Measurements from ENCODE around the gene PIGQ. TPM values are rescaled to one million over a fixed set of nuclear protein-coding genes. Genes with fewer than 3 reads are reported as not detected.
A peak's percentile ranks its signal among the peaks of the same experiment; 100 is the strongest.

PIGQ gene
- polyA plus RNA-seq, 2 of the 4 experiments (the other 2 are of a cell fraction) = 13.2 to 31.2 TPM

DNA sequence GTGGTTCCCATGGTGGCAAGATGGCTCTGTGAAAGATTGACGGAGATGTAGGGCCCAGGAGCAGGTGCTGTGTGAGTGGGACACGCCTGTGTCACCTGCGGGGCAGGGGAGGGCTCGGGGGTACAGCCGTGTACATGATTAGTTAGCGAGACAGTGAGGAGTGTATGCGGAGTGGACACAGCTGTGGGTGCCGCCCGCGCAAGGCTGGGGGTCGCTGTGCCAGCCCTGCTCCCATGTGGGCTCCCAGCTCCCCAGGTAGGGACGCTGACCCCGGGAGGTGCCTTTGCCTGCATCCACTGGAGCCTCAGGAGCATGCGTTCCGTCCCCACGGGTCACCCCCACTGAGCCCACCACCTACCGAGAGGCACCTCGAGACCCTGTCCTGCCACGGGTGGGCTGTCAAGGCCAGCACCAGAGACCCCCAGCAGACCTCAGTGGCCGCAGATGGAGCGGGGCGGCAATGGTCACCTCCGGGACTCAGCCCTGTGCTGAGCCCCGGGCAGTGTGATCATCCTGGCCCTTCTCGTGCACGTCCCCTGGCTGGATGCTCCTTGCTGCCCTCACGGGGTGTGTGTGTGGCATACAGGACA lies 34.8 kb upstream of the PIGQ start:
- FAIRE-seq (no peak), ATAC-seq (peak; percentile 51 to 63), DNase-seq (ENCODE audit: low read depth in 1 of 2, low spot score in 1 of 2) (no peak)
- Histone ChIP-seq H3K4me1 (peaks cover 37% of the 10 kb centered on the region), H3K4me3 (no peak overlapping the region), H3K4me2 (peak overlapping the region; percentile 73), H3K9me3 (no peaks in the 10 kb centered on the region), H3K27ac (peak overlapping the region; percentile 25 to 73; a peak in 5 of 6 replicates)
- 79% methylated on average over 24 of the region's 27 CpGs for WGBS (ENCODE audit: missing lambda C conversion rate)
- POLR2A ChIA-PET = no interaction called here
- CTCF ChIA-PET = interaction anchor here (1.1 to 1.6 kb wide), 4 partner anchors 8 to 106 kb away, joined by 3 to 5 read pairs (median 4); no protein-coding TSS in a partner anchor
- TF ChIP-seq, protein P1, sequence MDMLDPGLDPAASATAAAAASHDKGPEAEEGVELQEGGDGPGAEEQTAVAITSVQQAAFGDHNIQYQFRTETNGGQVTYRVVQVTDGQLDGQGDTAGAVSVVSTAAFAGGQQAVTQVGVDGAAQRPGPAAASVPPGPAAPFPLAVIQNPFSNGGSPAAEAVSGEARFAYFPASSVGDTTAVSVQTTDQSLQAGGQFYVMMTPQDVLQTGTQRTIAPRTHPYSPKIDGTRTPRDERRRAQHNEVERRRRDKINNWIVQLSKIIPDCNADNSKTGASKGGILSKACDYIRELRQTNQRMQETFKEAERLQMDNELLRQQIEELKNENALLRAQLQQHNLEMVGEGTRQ (IDR thresholded peaks at IDR 0.05) = no peak
- TF ChIP-seq POLR2AphosphoS2 (conservative IDR thresholded peaks at IDR 0.05; ENCODE audit: low read length) (no peak), RCOR1 (IDR thresholded peaks at IDR 0.05; ENCODE audit: low read depth, low read length) (no peak), RARB (CRISPR knock-in tag; IDR thresholded peaks at IDR 0.05) (no peak), TP53 (CRISPR knock-in tag; IDR thresholded peaks at IDR 0.05) (no peak), HES2 (IDR thresholded peaks at IDR 0.05) (no peak), RNF2 (IDR thresholded peaks at IDR 0.05; ENCODE audit: borderline replicate concordance, low read depth) (no peak), KDM5A (IDR thresholded peaks at IDR 0.05) (no peak), SMC3 (IDR thresholded peaks at IDR 0.05) (no peak), KDM1A (IDR thresholded peaks at IDR 0.05; ENCODE audit: low read depth) (no peak), MAFK (IDR thresholded peaks at IDR 0.05; ENCODE audit: partially characterized antibody) (no peak), MAZ (IDR thresholded peaks at IDR 0.05; ENCODE audit: borderline replicate concordance, low read depth, low read length) (no peak), SREBF2 (IDR thresholded peaks at IDR 0.05) (no peak), NPAS2 (CRISPR knock-in tag; IDR thresholded peaks at IDR 0.05; ENCODE audit: borderline replicate concordance) (no peak), HEYL (CRISPR knock-in tag; IDR thresholded peaks at IDR 0.05) (no peak), CHD2 (IDR thresholded peaks at IDR 0.05; ENCODE audit: low read length, partially characterized antibody) (no peak), FOSB (CRISPR knock-in tag; IDR thresholded peaks at IDR 0.05) (no peak), EHMT2 (IDR thresholded peaks at IDR 0.05; ENCODE audit: low read depth) (no peak)
- TF ChIP-seq, protein P2, sequence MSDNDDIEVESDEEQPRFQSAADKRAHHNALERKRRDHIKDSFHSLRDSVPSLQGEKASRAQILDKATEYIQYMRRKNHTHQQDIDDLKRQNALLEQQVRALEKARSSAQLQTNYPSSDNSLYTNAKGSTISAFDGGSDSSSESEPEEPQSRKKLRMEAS (IDR thresholded peaks at IDR 0.05) = no peak
- TF ChIP-seq, protein P3, sequence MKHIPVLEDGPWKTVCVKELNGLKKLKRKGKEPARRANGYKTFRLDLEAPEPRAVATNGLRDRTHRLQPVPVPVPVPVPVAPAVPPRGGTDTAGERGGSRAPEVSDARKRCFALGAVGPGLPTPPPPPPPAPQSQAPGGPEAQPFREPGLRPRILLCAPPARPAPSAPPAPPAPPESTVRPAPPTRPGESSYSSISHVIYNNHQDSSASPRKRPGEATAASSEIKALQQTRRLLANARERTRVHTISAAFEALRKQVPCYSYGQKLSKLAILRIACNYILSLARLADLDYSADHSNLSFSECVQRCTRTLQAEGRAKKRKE (CRISPR knock-in tag; IDR thresholded peaks at IDR 0.05; ENCODE audit: low read depth) = no peak

DNA sequence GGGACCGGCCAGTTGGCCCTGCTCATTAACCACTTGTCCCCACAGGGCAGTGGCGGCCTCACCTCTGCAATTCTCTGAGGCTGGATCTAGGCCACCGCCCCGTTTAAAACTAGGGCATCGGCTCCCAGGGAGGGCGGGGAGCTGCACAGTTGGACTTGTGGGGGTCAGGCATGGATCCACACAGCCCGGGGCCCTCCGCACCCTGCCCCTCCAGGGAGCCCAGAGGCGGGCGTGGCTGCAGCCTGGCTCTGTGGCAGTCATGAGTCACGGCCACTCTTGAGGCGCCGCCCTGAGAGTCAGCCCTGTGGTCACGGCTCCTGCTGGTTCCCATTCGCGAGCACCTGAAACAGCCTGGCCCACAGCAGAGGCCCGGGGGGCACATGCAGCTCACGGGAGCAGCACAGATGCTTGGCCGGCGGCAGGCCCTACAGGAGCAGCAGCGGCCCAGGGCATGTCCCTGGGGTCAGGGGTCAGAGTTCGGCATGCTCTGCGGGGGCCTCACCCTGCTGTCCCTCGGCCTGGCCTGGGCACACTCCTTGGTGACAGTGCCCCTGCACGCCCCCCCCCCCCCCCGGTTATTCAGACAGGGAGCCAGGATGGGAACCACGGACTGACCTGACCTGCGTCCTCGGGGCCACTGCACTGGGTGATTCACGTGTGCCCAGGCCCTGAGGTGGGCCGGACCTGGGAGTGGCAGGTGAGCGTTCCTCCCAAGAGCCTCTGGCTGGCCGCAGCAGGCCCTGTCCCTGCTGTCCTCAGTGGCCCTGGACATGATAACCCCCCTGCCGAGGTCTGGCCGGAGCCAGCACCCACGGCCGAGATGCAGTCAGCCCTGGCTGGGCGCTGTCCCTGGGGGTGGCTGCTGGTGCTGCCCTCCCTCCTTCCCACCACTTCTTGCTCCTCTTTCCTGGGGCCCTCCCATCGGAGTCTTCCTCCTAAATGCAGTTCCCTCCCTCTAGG lies 34.0 kb upstream of the PIGQ start:
- H3K4me3 ChIP-seq = no peak overlapping the region
- H3K4me2 ChIP-seq = peak overlapping the region; percentile 73
- 53% methylated on average over 22 of the region's 39 CpGs for WGBS (ENCODE audit: missing lambda C conversion rate)
- no peak for TF ChIP-seq NPAS2 (CRISPR knock-in tag; IDR thresholded peaks at IDR 0.05; ENCODE audit: borderline replicate concordance)
- TF ChIP-seq, protein P2 (IDR thresholded peaks at IDR 0.05) = peak; percentile 44; the same call in 1 of the 2 replicates
- no peak for TF ChIP-seq TP53 (CRISPR knock-in tag; IDR thresholded peaks at IDR 0.05)
- TF ChIP-seq EP300 (IDR thresholded peaks at IDR 0.05) = no peak
- no peak for TF ChIP-seq FOSL2 (IDR thresholded peaks at IDR 0.05)
- peak; percentile 62 for TF ChIP-seq FOSL2 (CRISPR knock-in tag; IDR thresholded peaks at IDR 0.05)
- no peak for TF ChIP-seq POLR2A (IDR thresholded peaks at IDR 0.05; ENCODE audit: low read length)
- DNase-seq (ENCODE audit: low read depth in 1 of 2, low spot score in 1 of 2) (peak; percentile 58 to 80), ATAC-seq (peak; percentile 78 to 80), FAIRE-seq (no peak)
- no peaks in the 10 kb centered on the region for H3K9me3 ChIP-seq
- H3K4me1 ChIP-seq = peaks cover 35% of the 10 kb centered on the region
- H3K27ac ChIP-seq = peak overlapping the region; percentile 43 to 73; a peak in 5 of 6 replicates
- CTCF ChIA-PET = interaction anchor here (1.5 to 1.7 kb wide), 3 partner anchors 9 to 470 kb away, joined by 3 to 5 read pairs (median 3); no protein-coding TSS in a partner anchor
- POLR2A ChIA-PET = no interaction called here
